H1 (cell line): ENCODE results near the gene TBC1D22A.

Source experiments
- CTCF ChIP-seq, 3 experiments: IDR thresholded peaks; 1 replicate in 2 of 3; 2 replicates in 1 of 3; pipeline versions ENCODE4 v1.5.1 to v1.6.1; 2011; ENCODE audit warnings: low read length in 3 of 3, mild to moderate bottlenecking in 3 of 3, inconsistent platforms in 2 of 3, low read depth in 1 of 3, moderate library complexity in 1 of 3; ENCODE audit not compliant: insufficient read depth in 1 of 3; ENCODE audit errors: control extremely low read depth in 1 of 3
- E2F6 ChIP-seq: IDR thresholded peaks from 2 replicates; pipeline ENCODE4 v1.6.1; 2012; ENCODE audit warnings: inconsistent platforms
- EGR1 ChIP-seq: IDR thresholded peaks from 2 replicates; pipeline ENCODE4 v1.6.1; 2011; ENCODE audit warnings: low read depth, low read length, borderline replicate concordance
- EP300 ChIP-seq, 2 experiments: IDR thresholded peaks; 1 replicate in 1 of 2; 2 replicates in 1 of 2; pipeline ENCODE4 v1.6.1; 2011 to 2012; ENCODE audit warnings: low read depth in 2 of 2, low read length in 2 of 2, mild to moderate bottlenecking in 2 of 2, borderline replicate concordance in 1 of 2, inconsistent platforms in 1 of 2, moderate library complexity in 1 of 2
- EZH2 ChIP-seq: fragments of 200-600 bp; sonication (generic); IDR thresholded peaks from 2 replicates; pipeline ENCODE4 v1.7.1; 2012; ENCODE audit warnings: low read depth, mild to moderate bottlenecking, moderate library complexity, low read length, inconsistent platforms; ENCODE audit not compliant: severe bottlenecking
- KDM1A ChIP-seq: fragments of 200-600, 300-600 bp; sonication (generic); IDR thresholded peaks from 2 replicates; pipeline ENCODE4 v1.7.1; 2016; ENCODE audit warnings: mild to moderate bottlenecking, low read length, borderline replicate concordance
- MAFK ChIP-seq: IDR thresholded peaks from 2 replicates; pipeline ENCODE4 v1.6.1; 2012; ENCODE audit warnings: low read depth, mild to moderate bottlenecking, improper control_type of control experiment, low read length
- MAX ChIP-seq: IDR thresholded peaks from 2 replicates; pipeline ENCODE4 v1.6.1; 2012; ENCODE audit warnings: inconsistent platforms
- NANOG ChIP-seq: IDR thresholded peaks from 2 replicates; pipeline ENCODE4 v1.6.1; 2011; ENCODE audit warnings: low read length, low read depth, mild to moderate bottlenecking, inconsistent platforms; ENCODE audit not compliant: insufficient read depth, poor library complexity, severe bottlenecking
- SUZ12 ChIP-seq: fragments of 200-600 bp; sonication (generic); IDR thresholded peaks from 2 replicates; pipeline ENCODE4 v1.6.1; 2012; ENCODE audit warnings: mild to moderate bottlenecking, inconsistent platforms, low read length, moderate library complexity, mixed read lengths
- ZNF274 ChIP-seq: IDR thresholded peaks from 2 replicates; pipeline ENCODE4 v1.7.0; 2012; ENCODE audit warnings: low read length, borderline replicate concordance; ENCODE audit errors: extremely low read depth

GRCh38 chr22:47220752-47221151 is 458.3 kb downstream of the TBC1D22A start:
- TF ChIP-seq SUZ12 (no peak), MAFK (no peak), CTCF (IDR thresholded peaks at IDR 0.05; ENCODE audit: control extremely low read depth in 1 of 3, insufficient read depth in 1 of 3, low read depth in 1 of 3, low read length in 3 of 3) (no peak), E2F6 (no peak), EP300 (IDR thresholded peaks at IDR 0.05; ENCODE audit: borderline replicate concordance in 1 of 2, low read depth in 2 of 2, low read length in 2 of 2) (no peak), EGR1 (no peak), MAX (no peak), KDM1A (no peak), NANOG (no peak), EZH2 (no peak), ZNF274 (no peak)
